HG02763 (cell line): ENCODE measurements around the gene ANKRD45.
"Not testable (repeated sequence)": the region's sequence is repeated elsewhere in the genome, so short reads cannot be mapped to it uniquely, and the experiment has no call there.

Source experiments
- ATAC-seq: cut with Tn5 transposase; IDR thresholded peaks from one replicate; pipeline ENCODE4 v1.9.1; 2021; ENCODE audit warnings: mild to moderate bottlenecking, moderate library complexity; ENCODE audit not compliant: unreplicated experiment

Gene ANKRD45

DNA sequence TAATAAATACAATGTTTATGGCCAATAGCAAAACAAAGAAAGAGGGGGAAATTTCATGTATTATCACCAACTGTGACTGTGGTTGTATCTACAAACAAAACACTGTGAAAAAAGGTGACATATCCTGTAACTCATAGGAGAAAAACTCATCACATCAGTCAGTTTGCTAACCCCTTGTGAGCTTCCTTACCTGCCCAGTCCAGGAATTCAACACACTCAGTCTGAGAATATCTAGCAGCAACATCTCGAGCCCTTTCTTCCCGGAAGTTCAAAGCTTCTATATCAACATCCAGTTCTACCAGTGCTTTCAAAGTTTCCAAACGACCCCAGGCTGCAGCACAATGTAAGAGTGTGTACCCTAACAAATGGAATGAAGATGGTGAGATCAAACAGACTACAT lies 23.0 kb downstream of the ANKRD45 start:
- ATAC-seq = no peak

DNA sequence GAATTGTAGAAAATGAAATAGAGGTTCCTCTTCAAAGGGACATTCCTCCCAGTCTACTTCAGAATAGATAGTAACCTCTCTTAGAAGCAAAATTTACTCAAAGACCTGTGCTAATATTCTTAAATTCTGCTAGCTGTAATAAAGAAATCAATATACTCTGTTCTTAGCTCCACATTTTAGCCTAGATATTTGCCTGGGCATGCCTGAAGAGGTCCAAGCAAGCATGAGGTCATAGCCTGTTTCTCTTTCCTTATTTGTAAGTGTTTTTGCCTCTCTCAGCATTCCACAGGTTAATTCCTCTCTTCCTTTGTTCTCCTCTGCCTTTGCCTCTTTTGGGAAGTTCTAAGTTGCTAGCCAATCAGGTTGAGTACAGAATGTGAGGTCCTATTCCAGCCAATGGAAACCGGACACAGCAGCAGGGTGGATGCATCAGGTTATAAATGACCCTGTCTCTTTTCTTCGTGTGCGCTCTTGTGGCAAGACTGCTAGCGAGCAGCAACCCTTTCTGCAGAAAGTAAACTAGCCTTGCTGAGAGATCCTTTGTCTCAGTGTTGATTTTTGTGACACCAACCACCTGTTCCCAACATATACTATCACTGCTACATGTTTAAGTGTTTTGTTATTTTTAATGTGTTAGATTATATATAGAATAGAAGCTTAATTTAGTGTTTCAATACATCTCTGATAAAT lies 27.1 kb downstream of the ANKRD45 start:
- not testable (repeated sequence) for ATAC-seq

DNA sequence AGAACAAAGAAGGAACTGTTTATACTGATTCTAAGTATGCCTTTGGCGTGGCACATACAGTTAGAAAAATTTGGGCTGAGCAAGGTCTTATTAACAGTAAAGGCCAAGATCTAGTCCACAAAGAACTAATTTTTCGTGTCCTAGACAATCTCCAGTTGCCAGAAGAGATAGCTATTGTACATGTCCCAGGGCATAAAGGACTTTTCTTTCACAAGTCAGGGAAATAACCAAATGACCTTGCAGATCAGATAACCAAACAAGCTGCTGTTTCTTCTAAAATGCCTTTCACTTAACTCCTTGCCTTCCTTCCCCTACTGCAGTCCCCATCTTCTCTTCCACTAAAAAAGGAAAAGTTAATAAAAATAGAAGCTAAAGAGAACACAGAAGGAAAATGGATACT lies 30.5 kb downstream of the ANKRD45 start:
- no peak for ATAC-seq

DNA sequence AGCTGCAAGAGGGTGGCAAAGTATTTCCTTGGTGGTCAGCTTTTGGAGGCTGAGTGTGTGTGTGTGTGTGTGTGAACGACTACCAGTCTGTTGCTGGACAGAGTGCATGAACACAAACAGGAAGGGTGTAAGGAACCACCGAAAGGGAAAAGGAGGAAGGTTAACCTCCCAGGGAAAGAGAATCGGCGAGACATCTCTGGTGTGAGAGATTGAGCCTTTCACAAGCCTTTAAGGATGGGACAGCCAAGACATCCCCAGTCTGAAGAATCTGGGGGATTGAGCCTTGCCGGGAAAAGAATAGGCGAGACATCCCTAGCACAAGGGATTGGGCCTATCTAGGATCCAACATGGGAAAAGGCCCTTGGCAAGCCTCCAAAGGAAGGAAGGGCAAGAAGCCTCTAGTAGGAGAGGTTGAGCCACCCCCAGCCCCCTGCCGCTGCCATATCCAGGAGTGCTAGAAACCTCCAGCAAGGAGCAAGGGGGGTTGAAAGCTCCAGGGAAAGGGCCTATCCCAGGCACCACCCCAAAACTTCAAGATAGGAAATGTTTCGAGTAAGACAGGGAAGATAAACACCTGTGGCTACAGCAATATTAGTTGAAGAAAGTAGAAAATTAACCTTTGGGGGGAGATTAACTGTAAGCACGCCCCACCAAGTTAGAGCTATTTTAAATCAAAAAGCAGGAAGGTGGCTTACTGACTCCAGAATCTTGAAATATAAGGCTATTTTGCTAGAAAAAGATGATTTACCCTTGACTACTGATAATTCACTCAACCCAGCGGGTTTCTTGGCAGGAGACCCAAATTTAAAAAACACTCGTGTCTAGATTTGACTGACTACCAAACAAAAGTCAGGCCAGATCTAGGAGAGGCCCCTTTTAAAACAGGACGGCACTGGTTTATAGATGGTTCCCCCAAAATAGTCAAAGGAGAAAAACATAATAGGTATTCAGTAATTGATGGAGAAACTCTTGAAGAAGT lies 31.3 kb downstream of the ANKRD45 start:
- ATAC-seq = no peak

DNA sequence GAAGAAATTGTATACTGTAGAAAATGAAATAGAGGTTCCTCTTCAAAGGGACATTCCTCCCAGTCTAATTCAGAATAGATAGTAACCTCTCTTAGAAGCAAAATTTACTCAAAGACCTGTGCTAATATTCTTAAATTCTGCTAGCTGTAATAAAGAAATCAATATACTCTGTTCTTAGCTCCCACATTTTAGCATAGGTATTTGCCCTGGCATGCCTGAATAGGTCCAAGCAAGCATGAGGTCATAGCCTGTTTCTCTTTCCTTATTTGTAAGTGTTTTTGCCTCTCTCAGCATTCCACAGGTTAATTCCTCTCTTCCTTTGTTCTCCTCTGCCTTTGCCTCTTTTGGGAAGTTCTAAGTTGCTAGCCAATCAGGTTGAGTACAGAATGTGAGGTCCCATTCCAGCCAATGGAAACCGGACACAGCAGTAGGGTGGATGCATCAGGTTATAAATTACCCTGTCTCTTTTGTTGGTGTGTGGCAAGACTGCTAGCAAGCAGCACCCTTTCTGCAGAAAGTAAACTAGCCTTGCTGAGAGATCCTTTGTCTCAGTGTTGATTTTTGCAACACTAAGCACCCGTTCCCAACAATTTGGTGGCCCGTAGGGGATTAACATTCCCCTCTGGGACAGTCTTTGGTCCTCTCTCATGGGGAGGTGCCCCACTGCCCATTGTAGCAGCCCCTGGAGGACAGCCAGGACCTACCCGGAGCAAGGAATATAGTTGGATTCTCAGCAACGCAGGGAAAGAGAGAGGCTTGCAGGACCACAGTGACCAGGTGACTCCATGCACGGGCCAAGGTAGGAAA lies 32.2 kb downstream of the ANKRD45 start:
- not testable (repeated sequence) for ATAC-seq

DNA sequence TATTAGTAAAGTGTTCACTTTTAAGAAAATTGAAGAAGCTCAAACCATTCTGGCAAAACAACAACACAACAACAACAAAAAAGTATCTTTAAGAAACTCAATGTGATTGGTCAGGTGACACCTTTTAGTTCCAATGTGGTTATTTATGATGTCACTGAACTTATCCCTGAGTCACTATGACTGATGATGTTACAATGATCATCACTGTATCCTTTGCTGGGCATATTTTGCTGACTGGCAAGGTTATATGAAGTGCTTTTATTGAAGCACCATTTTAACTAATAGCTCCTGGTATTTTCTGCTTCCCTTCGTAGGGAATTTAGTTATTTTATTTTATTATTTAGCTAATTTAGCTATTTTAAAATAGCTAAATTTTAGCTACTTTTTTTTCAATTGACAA lies 34.5 kb downstream of the ANKRD45 start, which contains the start of gene TEX50:
Gene TEX50, plus strand, starts transcription at position 223 of the 400 bp plus-strand sequence. CDS start 184 bp downstream, outside the sequence.
- ATAC-seq = no peak

DNA sequence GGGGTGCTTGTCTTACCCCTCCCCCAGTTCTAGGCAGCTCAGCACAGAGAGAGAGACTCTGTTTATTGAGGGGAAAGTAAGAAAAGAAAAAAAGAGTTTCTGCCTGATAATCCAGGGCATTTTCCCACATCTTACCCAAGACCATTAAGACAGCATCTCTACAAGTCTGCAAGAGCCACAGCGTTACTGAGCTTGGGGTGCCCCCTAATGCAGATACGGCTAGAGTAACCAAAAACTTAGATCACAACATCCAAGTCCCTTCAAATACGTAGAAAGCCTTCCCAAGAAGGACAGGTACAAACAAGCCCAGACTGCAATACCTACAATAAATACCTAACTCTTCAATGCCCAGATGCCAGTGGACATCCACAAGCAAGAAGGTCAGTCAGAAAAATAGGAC lies 40.8 kb downstream of the ANKRD45 start:
- no peak for ATAC-seq

DNA sequence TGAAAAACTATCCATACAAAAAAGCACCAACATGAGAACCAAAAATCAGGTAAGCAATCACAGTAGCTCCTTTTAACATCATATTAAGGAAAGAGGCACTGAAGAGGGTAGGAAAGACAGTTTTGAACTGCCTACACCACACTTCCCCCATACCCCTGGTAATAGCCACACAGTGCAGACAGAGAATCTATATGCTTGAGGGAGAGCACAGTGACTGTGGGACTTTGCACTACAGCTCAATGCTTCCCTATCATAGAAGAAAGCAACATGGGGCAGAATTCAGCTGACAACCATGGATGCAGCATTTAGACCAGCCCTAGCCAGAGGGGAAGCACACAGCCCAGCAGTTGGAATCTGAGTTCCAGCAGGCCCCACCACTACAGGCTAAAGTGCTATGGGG lies 42.4 kb downstream of the ANKRD45 start:
- no peak for ATAC-seq

DNA sequence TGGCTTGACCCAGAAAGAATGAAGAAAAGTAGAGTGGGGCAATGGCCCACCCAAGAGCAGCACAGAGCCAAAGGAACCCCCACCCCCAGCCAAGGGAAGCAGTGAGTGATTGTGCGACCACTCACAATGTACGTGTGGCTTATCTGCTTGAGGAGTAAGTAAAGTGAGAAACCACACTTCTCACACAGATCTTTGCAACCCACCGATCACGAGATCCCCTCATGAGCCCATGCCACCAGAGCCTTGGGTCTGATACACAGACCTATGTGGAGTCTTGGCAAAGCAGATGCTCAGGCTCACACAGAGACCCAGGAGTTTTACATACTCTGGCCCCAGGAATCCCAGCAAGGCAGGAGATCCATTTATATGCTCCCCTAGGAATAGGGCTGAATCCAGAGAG lies 52.8 kb downstream of the ANKRD45 start:
- ATAC-seq = no peak

DNA sequence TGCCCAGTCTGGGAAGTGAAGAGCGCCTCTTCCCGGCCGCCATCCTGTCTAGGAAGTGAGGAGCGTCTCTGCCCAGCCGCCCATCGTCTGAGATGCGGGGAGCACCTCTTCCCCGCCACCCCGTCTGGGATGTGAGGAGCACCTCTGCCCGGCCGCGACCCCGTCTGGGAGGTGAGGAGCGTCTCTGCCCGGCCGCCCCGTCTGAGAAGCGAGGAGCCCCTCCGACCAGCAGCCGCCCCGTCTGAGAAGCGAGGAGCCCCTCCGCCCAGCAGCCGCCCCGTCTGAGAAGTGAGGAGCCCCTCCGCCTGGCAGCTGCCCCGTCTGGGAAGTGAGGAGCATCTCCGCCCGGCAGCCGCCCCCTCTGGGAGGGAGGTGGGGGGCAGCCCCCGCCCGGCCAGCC lies 56.6 kb downstream of the ANKRD45 start:
- not testable (repeated sequence) for ATAC-seq

DNA sequence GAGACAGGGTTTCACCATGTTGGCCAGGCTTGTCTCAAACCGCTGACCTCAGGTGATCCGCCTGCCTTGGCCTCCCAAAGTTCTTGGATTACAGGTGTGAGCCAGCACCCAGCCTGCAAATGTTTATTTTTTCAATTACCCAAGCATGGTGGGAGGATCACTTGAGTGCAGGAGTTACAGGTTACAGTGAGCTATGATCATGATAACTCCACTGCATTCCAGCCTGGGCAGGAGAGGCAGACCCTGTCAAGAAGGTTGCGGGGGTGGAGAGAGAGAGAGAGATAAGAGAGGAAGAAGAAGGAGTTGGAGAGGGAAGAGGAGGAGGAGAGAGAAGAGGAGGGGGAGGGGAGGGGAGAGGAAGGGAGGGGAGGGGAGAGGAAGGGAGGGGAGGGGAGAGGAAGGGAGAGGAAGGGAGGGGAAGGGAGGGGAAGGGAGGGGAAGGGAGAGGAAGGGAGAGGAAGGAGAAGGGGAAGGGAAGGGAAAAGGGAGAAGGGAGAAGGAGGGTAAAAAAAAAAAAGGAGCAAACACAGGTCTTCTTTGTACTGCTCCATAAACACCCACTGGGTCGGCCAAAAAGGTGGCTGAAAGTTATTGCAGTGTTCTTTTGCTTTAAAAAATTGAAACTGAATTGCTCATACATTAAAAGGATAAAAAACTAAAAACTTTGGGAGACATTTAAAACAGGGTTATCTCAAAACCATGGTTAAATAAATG lies 61.0 kb downstream of the ANKRD45 start:
- ATAC-seq = no peak

DNA sequence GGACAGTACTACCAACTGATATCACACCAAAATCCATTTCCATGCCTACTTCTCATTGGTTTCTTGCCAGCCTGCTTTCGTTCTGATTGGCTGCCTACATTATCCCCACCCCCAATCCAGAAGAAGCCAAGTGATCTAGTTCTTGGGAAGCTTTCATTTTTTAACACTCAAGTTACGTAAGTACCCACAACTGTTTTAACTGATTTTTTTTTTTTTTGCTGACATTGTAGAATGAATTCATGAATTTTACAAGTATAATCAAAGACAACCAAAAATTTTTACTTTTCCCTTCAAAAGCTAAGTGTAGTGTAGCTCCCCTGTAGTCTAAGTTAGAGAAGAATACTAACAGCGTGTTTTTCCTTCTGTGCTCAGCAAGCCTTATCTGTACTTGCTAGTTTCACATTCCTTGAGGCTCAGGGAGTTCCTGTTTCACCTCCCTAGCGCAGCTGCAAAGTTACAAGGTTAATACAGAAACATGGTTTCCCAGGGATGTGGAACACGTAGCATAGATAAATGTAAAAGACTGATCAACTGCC lies 66.5 kb downstream of the ANKRD45 start, which contains the start of gene SLC9C2:
Gene SLC9C2, minus strand, starts transcription at position 17 of the 536 bp plus-strand sequence. CDS start 1,296 bp downstream, outside the sequence.
- no peak for ATAC-seq

DNA sequence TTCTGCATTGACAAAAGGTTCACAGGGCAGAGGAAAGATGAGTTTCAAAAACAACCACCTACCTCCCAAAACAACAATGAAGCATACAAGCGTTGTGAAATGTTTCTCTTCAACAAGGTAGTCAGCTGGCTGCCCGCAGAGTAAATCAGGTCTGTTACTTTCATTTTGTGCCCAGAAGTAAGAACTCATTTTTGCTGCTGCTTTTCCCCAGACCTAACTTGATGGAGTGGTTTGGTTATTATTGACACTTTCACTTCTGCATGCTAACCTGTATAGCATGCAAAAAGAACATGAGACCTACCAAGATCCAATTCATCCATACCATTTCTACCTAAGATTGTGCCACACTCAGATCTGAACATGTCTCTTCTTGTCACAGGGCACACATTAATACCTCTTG lies 68.1 kb downstream of the ANKRD45 start:
- no peak for ATAC-seq

DNA sequence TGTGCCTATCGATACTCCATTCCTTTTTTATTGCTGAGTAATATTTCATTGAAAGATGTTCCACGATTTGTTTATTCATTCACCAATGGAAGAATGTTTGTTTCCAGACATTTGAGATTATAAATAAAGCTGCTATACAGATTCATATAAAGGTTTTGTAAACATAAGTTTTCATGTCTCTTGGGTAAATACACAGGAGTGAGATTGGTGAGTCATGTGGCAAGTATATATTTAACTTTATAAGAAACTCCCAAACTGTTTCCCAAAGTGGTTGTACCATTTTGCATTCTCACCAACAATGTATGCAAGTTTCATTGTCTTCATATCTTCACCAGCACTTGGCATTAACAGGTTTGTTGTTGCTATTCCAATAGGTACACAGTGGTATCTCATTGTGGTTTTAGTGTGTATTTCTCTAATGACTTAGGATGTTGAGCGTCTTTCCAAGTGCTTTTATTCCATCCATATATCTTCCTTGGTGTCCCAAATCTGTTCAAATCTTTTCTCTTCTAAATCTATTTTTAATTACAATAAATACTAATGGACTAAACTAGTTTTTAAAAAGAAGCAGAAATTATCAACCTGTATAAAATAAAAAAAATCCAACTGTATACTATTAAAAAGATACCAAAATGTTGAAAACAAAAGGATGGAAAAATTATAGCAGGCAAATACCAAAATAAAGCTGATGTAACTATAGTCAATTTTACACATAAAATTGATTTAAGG lies 73.4 kb downstream of the ANKRD45 start:
- ATAC-seq = no peak

DNA sequence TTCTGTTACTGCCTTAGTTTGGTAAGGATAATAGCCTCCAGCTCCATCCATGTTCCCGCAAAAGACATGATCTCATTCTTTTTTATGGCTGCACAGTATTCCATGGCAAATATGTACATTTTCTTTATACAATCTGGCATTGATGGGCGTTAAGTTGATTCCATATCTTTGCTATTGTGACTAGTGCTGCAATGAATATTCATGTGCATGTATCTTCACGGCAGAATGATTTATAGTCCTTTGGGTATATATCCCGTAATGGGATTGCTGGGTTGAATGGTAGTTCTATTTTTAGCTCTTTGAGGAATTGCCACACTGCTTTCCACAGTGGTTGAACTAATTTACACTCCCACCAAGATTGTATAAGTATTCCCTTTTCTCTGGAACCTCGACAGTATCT lies 78.5 kb downstream of the ANKRD45 start:
- ATAC-seq = not testable (repeated sequence)

DNA sequence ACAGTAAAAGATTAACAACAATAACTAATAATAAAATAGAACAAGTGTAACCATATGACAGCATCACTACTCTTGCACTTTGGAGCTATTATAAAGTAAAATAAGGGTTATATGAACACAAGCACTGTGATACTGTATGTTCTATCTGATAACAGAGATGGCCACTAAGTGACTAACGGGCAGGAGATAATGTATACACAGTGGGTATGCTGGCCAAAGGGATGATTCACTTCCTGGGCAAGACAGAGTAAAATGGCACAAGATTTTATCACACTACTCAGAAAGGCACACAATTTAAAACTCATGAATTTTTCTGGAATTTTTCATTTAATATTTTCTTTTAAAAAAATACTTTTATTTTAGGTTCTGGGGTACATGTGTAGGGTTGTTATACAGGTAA lies 79.1 kb downstream of the ANKRD45 start:
- no peak for ATAC-seq

DNA sequence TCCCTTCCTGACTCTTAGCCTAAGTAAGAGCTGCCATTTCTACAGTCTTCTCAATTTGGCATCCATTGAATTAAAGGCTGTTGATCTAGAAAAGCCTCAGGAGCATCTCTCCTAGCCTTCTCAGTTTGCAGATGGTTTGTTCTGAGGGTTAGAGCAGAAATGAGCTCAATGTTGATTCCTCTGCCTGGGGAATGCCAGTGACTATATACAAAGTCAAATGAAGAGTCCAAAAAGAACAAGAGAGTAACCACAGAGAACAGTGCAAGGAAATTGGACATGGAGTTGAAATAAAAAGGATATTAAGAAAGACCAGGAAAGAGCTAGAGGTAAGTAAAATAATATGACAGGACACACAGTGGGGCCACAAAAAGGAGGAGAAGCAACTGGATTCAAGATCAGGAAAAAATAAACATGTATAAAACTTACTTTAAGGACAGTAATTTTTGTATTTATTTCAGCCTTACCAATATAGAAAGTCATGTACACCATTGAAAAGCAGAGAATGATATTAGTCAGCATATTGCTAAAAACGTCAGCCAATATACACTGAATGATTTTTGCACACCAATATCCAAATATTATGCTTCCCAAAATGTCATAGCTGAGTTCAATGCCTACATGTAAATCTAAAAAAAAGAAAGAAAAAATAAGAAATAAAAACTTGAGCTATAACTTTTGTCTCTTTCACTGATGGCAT lies 88.1 kb downstream of the ANKRD45 start:
- ATAC-seq = no peak

DNA sequence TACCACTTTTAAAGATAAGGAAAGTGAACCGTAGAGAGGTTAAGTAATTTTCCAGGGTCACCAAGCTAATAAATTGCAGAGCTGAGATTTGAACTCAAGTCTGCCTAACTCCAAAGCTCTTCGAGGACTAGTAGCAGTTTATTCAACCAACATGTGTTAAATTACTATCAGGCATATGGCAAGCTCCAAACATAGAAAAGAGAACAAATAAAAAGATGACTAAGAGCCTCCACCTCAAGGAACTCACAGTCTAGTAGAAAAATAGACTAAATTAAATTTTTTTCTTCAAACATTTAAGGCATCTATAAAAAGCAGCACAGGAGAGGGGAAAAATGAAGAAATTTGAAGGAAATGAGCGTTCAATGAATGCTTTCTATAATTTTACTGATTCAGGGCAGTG lies 89.0 kb downstream of the ANKRD45 start:
- no peak for ATAC-seq

DNA sequence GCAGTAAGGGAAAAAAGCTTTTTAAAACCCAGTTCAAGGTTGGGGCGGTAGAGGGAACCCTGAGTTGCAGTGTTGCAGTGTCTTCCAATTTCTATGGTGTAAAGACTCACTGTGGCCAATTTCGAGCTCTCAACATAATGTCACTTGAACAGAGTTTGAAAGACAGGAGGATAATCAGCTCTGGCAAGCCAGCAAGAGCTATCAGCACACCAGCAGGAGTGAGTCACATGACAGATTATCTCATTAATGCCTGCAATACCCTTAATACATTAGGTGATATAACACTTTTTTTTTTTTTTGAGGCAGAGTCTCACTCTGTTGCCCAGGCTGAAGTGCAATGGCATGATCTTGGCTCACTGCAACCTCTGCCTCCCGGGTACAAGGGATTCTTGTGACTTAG lies 89.6 kb downstream of the ANKRD45 start:
- no peak for ATAC-seq
